ENCODE measurements around the gene FAM184B.

- TF ChIP-seq, protein P1, sequence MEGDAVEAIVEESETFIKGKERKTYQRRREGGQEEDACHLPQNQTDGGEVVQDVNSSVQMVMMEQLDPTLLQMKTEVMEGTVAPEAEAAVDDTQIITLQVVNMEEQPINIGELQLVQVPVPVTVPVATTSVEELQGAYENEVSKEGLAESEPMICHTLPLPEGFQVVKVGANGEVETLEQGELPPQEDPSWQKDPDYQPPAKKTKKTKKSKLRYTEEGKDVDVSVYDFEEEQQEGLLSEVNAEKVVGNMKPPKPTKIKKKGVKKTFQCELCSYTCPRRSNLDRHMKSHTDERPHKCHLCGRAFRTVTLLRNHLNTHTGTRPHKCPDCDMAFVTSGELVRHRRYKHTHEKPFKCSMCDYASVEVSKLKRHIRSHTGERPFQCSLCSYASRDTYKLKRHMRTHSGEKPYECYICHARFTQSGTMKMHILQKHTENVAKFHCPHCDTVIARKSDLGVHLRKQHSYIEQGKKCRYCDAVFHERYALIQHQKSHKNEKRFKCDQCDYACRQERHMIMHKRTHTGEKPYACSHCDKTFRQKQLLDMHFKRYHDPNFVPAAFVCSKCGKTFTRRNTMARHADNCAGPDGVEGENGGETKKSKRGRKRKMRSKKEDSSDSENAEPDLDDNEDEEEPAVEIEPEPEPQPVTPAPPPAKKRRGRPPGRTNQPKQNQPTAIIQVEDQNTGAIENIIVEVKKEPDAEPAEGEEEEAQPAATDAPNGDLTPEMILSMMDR (IDR thresholded peaks at IDR 0.05), result no peak
- no peak for TF ChIP-seq POLR2A (IDR thresholded peaks at IDR 0.05)
- no peak for TF ChIP-seq EP300 (IDR thresholded peaks at IDR 0.05)
Measured at GRCh38 chr4:17718471-17718870, 63.0 kb downstream of the FAM184B start.
